ENCODE measurements around the gene UROC1. TPM values are rescaled to one million over a fixed set of nuclear protein-coding genes. Genes with fewer than 3 reads are reported as not detected.

The UROC1 gene
- total RNA-seq, 1 experiment from 2014 or later = not detected

DNA sequence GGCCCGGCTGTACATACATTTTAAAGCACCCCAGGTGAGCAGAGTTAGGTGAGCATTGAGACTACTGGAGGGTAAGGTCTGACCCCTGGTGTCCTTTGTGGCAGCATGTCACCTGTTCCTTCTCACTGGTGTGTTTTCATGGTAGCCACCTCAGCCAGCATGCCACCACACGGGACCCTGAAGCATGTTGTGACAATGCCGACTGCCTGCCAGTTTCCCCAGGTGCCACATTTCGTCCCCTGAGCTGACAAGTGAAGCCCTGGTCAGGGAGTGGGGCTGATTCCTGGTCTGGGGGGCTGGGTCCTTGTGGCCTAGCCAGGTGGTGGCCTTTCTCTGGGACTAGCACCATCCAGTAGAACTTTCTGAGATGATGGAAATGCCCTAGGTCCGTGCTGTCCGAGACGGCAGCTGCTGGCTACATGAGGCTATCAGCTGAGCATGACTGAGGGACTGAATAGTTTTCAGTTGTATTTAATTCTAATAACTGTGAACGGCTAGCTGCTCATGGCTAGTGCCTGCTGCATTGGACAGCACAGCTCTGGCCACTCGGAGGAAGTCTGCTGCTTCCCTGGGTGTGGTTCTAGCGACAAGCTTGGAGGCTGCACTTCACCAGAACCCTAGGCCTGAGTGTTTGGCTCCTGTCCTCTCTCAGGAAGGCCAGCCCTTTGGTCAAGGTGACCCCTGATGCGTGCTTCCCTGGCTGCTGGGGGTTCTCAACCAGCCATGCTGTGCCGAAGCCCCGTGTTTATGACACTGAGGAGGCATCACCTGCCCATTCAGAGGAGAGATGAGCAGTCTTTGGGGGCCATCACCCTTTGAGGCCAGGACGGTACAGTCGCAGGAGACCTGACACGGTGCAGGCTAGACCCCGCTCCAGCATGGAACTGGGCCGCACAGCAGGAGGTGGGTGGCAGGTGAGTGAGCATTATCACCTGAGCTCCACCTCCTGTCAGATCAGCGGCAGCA is 37.3 kb upstream of the UROC1 start:
- Histone ChIP-seq H3K9me2 (replicated peaks; ENCODE audit: insufficient read depth, low read length) (no peaks in the 10 kb centered on the region), H2AFZ (ENCODE audit: low read length) (no peak overlapping the region), H3K79me2 (ENCODE audit: low read length) (no peaks in the 10 kb centered on the region), H3K4me3 (ENCODE audit: low read length) (no peak overlapping the region), H3K9me3 (ENCODE audit: low read length) (no peaks in the 10 kb centered on the region), H3K4me1 (ENCODE audit: low read length) (no peaks in the 10 kb centered on the region), H3K36me3 (ENCODE audit: insufficient read depth, low read length) (no peaks in the 10 kb centered on the region), H3K9ac (ENCODE audit: low read length) (no peak overlapping the region), H3K27ac (ENCODE audit: low read length) (no peak overlapping the region), H4K20me1 (ENCODE audit: insufficient read depth, low read depth, low read length) (no peaks in the 10 kb centered on the region), H3K27me3 (ENCODE audit: low read length) (no peaks in the 10 kb centered on the region), H3K4me2 (ENCODE audit: low read depth, low read length, poor library complexity, severe bottlenecking) (no peak overlapping the region)
- no peak for DNase-seq

GRCh38 chr3:126553284-126554084 is 35.9 kb upstream of the UROC1 start:
- H3K9me3 ChIP-seq (ENCODE audit: low read length) = no peaks in the 10 kb centered on the region
- H2AFZ ChIP-seq (ENCODE audit: low read length) = no peak overlapping the region
- no peaks in the 10 kb centered on the region for H3K36me3 ChIP-seq (ENCODE audit: insufficient read depth, low read length)
- DNase-seq = no peak
- H3K27me3 ChIP-seq (ENCODE audit: low read length) = no peaks in the 10 kb centered on the region
- H3K4me1 ChIP-seq (ENCODE audit: low read length) = no peaks in the 10 kb centered on the region
- no peak overlapping the region for H3K4me3 ChIP-seq (ENCODE audit: low read length)
- H3K27ac ChIP-seq (ENCODE audit: low read length) = no peak overlapping the region
- H3K9ac ChIP-seq (ENCODE audit: low read length) = no peak overlapping the region
- H4K20me1 ChIP-seq (ENCODE audit: insufficient read depth, low read depth, low read length) = no peaks in the 10 kb centered on the region
- H3K9me2 ChIP-seq (replicated peaks; ENCODE audit: insufficient read depth, low read length) = no peaks in the 10 kb centered on the region
- no peak overlapping the region for H3K4me2 ChIP-seq (ENCODE audit: low read depth, low read length, poor library complexity, severe bottlenecking)
- H3K79me2 ChIP-seq (ENCODE audit: low read length) = no peaks in the 10 kb centered on the region

DNA sequence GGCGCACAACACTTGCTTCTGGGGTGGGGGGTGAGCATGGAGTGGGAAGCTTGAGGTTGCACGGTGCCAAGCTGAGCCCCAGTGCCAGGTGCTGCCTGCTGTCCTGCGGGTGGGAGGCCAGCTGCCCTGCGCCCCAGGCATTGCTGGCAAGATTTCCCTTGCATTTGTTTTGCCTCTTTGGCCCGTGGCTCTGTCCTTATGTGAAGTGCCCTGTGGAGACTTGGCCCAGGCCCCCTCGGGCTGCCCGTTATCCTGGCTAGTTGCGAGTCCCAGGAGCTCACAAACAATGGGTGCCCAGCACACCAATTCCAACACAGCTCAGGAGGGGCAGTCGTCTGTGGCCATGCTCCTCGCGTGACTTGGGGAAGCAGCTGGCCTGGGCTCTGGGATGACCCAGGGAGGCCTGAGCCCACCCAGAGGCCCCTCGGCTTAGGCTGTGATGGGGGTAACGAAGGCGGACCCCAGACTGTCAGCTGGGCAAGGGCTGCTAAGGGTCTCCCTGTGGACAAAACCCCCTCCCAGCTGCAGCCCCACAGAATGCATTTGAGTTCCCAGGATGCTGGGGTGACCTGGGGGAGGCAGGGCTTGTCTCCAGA is 35.2 kb upstream of the UROC1 start:
- Histone ChIP-seq H3K27ac (ENCODE audit: low read length) (no peak overlapping the region), H3K36me3 (ENCODE audit: insufficient read depth, low read length) (no peaks in the 10 kb centered on the region), H3K4me3 (ENCODE audit: low read length) (no peak overlapping the region), H4K20me1 (ENCODE audit: insufficient read depth, low read depth, low read length) (no peaks in the 10 kb centered on the region), H3K4me1 (ENCODE audit: low read length) (no peaks in the 10 kb centered on the region), H3K4me2 (ENCODE audit: low read depth, low read length, poor library complexity, severe bottlenecking) (no peak overlapping the region), H3K79me2 (ENCODE audit: low read length) (no peaks in the 10 kb centered on the region), H3K9ac (ENCODE audit: low read length) (no peak overlapping the region), H3K27me3 (ENCODE audit: low read length) (no peaks in the 10 kb centered on the region), H3K9me2 (replicated peaks; ENCODE audit: insufficient read depth, low read length) (no peaks in the 10 kb centered on the region), H2AFZ (ENCODE audit: low read length) (no peak overlapping the region), H3K9me3 (ENCODE audit: low read length) (no peaks in the 10 kb centered on the region)
- no peak for DNase-seq

- H2AFZ ChIP-seq (ENCODE audit: low read length) = no peak overlapping the region
- DNase-seq = no peak
- H3K9ac ChIP-seq (ENCODE audit: low read length) = no peak overlapping the region
- no peaks in the 10 kb centered on the region for H3K79me2 ChIP-seq (ENCODE audit: low read length)
- H3K27ac ChIP-seq (ENCODE audit: low read length) = no peak overlapping the region
- no peak overlapping the region for H3K4me2 ChIP-seq (ENCODE audit: low read depth, low read length, poor library complexity, severe bottlenecking)
- H3K9me3 ChIP-seq (ENCODE audit: low read length) = no peaks in the 10 kb centered on the region
- H3K4me3 ChIP-seq (ENCODE audit: low read length) = no peak overlapping the region
- no peaks in the 10 kb centered on the region for H3K9me2 ChIP-seq (replicated peaks; ENCODE audit: insufficient read depth, low read length)
- no peaks in the 10 kb centered on the region for H3K36me3 ChIP-seq (ENCODE audit: insufficient read depth, low read length)
- H4K20me1 ChIP-seq (ENCODE audit: insufficient read depth, low read depth, low read length) = no peaks in the 10 kb centered on the region
- no peaks in the 10 kb centered on the region for H3K27me3 ChIP-seq (ENCODE audit: low read length)
- no peaks in the 10 kb centered on the region for H3K4me1 ChIP-seq (ENCODE audit: low read length)
Measured at GRCh38 chr3:126551839-126552687, 34.5 kb upstream of the UROC1 start.

DNA sequence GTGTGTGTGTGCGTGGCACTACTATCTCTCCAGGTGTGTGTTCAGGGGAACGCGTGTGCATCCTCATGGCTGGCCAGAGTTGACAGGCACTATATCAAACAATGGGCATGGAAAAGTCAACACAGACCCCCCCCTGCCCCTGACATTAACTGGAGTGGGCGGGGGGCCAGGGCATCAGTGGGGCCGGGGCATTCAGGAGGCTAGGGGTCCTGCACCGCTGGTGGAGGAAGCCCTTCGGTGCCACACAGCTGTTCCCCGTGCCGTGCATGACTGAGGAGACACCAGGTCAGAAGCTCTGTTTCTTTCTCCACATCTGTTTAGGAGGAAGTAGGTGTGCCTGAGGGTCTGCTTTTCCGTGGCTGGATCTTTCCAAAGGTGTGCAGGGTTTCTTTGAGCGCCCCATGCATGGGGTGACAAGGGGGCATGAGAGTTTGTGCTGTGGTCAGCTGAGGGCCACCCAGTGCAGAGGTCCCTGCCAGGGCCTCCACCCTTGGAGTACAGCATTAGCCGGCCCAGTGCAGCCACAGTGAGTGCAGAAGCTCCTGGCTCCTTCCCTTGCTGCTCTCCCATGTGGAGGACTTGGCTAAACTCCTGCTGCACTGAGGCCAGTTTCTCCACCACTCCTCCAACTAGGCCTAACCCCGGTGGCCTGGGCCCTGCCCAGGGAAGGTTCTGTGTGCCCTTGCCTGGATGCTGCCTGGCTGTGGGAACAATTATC is 33.7 kb upstream of the UROC1 start:
- no peaks in the 10 kb centered on the region for H3K27me3 ChIP-seq (ENCODE audit: low read length)
- no peak for DNase-seq
- no peak overlapping the region for H2AFZ ChIP-seq (ENCODE audit: low read length)
- no peak overlapping the region for H3K4me2 ChIP-seq (ENCODE audit: low read depth, low read length, poor library complexity, severe bottlenecking)
- H3K4me3 ChIP-seq (ENCODE audit: low read length) = no peak overlapping the region
- H3K9me3 ChIP-seq (ENCODE audit: low read length) = no peaks in the 10 kb centered on the region
- no peaks in the 10 kb centered on the region for H3K36me3 ChIP-seq (ENCODE audit: insufficient read depth, low read length)
- H3K79me2 ChIP-seq (ENCODE audit: low read length) = no peaks in the 10 kb centered on the region
- H4K20me1 ChIP-seq (ENCODE audit: insufficient read depth, low read depth, low read length) = no peaks in the 10 kb centered on the region
- H3K9ac ChIP-seq (ENCODE audit: low read length) = no peak overlapping the region
- H3K27ac ChIP-seq (ENCODE audit: low read length) = no peak overlapping the region
- H3K9me2 ChIP-seq (replicated peaks; ENCODE audit: insufficient read depth, low read length) = no peaks in the 10 kb centered on the region
- H3K4me1 ChIP-seq (ENCODE audit: low read length) = no peaks in the 10 kb centered on the region

DNA sequence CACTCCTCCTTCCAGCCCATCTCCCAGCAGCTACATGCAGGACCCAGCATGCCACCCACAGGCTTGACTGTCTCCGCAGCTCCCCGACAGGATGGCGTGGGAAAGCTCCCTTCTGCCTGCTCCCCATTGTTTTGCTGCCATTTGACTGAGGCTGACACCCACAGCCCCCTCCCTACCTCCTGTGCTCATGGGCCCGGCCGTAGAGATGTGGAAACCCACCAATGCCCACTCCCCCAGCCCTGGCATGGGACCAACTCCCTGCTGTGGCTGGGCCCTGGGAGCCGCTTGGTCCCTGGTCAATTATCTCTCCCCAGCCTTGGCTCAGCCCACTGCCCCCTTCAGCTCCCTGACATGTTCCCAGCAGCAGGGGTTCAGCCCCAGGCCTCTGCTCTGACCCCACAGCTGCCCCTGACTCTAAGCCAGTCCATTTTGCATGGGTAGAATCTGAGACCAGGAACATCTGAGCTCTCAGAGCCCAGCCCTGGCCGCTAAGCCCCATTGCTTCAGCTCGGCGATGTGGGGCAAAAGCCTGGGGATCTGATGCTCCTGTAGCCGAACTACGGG is 33.0 kb upstream of the UROC1 start:
- H3K9me3 ChIP-seq (ENCODE audit: low read length) = no peaks in the 10 kb centered on the region
- no peak overlapping the region for H3K4me3 ChIP-seq (ENCODE audit: low read length)
- H4K20me1 ChIP-seq (ENCODE audit: insufficient read depth, low read depth, low read length) = no peaks in the 10 kb centered on the region
- H3K9ac ChIP-seq (ENCODE audit: low read length) = no peak overlapping the region
- H3K9me2 ChIP-seq (replicated peaks; ENCODE audit: insufficient read depth, low read length) = no peaks in the 10 kb centered on the region
- no peaks in the 10 kb centered on the region for H3K36me3 ChIP-seq (ENCODE audit: insufficient read depth, low read length)
- no peak overlapping the region for H3K27ac ChIP-seq (ENCODE audit: low read length)
- H3K4me2 ChIP-seq (ENCODE audit: low read depth, low read length, poor library complexity, severe bottlenecking) = no peak overlapping the region
- H2AFZ ChIP-seq (ENCODE audit: low read length) = no peak overlapping the region
- no peaks in the 10 kb centered on the region for H3K27me3 ChIP-seq (ENCODE audit: low read length)
- H3K4me1 ChIP-seq (ENCODE audit: low read length) = no peaks in the 10 kb centered on the region
- H3K79me2 ChIP-seq (ENCODE audit: low read length) = no peaks in the 10 kb centered on the region
- DNase-seq = no peak

- H3K79me2 ChIP-seq (ENCODE audit: low read length) = no peaks in the 10 kb centered on the region
- no peaks in the 10 kb centered on the region for H3K4me1 ChIP-seq (ENCODE audit: low read length)
- H3K4me3 ChIP-seq (ENCODE audit: low read length) = no peak overlapping the region
- H2AFZ ChIP-seq (ENCODE audit: low read length) = no peak overlapping the region
- H3K27ac ChIP-seq (ENCODE audit: low read length) = no peak overlapping the region
- no peaks in the 10 kb centered on the region for H3K27me3 ChIP-seq (ENCODE audit: low read length)
- no peaks in the 10 kb centered on the region for H3K9me2 ChIP-seq (replicated peaks; ENCODE audit: insufficient read depth, low read length)
- no peaks in the 10 kb centered on the region for H4K20me1 ChIP-seq (ENCODE audit: insufficient read depth, low read depth, low read length)
- H3K9ac ChIP-seq (ENCODE audit: low read length) = no peak overlapping the region
- H3K36me3 ChIP-seq (ENCODE audit: insufficient read depth, low read length) = no peaks in the 10 kb centered on the region
- no peak overlapping the region for H3K4me2 ChIP-seq (ENCODE audit: low read depth, low read length, poor library complexity, severe bottlenecking)
- no peaks in the 10 kb centered on the region for H3K9me3 ChIP-seq (ENCODE audit: low read length)
- DNase-seq = no peak
Measured at GRCh38 chr3:126549861-126550487, 32.4 kb upstream of the UROC1 start.
